GM12801 (cell line): Measurements from ENCODE around the gene MYEOV.

Experiments used
- CTCF ChIP-seq: IDR thresholded peaks from one replicate; pipeline ENCODE4 v1.5.1; 2011; ENCODE audit warnings: control low read depth; ENCODE audit not compliant: insufficient read length; ENCODE audit errors: extremely low read depth

MYEOV gene

GRCh38 chr11:69295995-69296889, 2.3 kb downstream of the MYEOV start:
- no peak for TF ChIP-seq CTCF

- no peak for TF ChIP-seq CTCF
Measured at GRCh38 chr11:69296890-69297786, 3.2 kb downstream of the MYEOV start.

- no peak for TF ChIP-seq CTCF
Measured at GRCh38 chr11:69297787-69298266, 3.9 kb downstream of the MYEOV start.

- no peak for TF ChIP-seq CTCF
Measured at GRCh38 chr11:69298267-69299022, 4.5 kb downstream of the MYEOV start.

- no peak for TF ChIP-seq CTCF
Measured at GRCh38 chr11:69299023-69299461, 5.1 kb downstream of the MYEOV start.

- TF ChIP-seq CTCF = no peak
Measured at GRCh38 chr11:69299572-69299971, 5.6 kb downstream of the MYEOV start.
